GM19193 (cell line): ENCODE measurements around the gene SNX8.

Source experiments
- POLR2A ChIP-seq: IDR thresholded peaks from 4 replicates; pipeline ENCODE4 v1.6.1; 2011; ENCODE audit not compliant: insufficient read depth, insufficient read length; ENCODE audit errors: extremely low read depth

Gene SNX8

DNA sequence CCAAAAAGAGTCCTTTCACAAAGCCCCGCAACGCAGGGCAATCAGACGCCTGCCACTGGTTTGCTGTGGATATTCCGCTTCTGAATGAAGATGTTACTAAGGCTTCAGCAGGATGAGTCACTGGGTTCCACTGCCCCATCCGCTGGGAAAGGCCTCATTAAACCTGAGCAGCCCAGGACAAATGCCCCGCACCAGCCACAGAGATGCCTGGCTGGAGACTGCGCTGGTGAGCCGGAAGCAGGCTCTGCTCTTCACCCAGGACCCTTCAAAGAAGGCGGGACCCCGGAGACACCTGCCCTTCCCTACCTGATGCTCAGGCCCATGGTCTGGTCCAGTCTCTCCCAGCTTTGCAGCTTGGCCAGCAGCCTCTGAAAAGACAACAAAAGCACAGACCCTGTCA lies 101.3 kb downstream of the SNX8 start:
- no peak for TF ChIP-seq POLR2A

DNA sequence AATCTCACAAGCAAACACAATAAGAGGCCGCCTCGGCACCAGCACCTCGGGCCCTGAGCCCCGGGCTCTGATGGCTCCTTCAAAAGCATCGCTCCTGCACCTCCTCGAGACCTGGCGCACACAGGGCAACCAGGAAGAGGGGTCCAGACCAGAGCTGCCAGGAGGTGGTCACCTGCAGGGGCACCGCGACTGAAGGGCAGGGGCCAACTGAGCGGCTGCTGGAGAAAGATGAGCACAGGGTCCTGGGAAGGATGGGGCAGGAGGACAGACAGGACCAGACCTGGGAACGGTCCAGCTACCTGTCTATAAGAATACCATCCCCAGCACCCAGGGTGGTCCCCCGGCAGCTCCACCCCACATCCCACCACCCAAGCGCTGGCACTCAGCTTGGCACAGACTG lies 102.3 kb downstream of the SNX8 start:
- TF ChIP-seq POLR2A: no peak

DNA sequence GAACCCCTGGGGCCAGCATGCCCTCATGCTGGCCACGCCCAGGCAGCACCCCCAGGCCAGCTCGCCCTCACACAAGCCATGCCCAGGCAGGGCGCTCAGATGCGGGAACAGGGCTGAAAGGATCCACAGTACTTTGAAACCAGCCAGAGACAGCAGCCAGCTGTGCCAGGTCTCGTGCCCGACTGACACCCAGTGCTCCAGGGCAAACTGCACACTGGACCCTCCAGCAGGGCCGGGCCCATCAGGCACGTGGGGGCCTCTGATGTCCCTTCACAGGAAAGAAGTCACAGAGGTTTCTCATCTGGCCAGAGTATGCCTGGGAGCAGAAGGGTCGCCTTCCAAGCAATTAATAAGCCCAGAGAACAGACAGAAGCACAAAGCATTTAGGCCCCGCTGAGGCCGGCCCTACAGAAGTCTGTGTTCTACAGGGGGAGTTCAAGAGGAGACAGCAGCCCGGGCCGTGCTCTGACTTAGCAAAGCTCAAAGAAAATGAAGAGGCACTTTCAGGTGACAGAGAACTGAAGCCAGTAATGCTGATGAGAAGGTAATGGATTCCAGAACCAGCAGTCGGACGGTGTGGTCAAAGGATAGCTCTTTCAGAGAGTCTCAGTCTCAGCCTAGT lies 102.9 kb downstream of the SNX8 start:
- TF ChIP-seq POLR2A: no peak

DNA sequence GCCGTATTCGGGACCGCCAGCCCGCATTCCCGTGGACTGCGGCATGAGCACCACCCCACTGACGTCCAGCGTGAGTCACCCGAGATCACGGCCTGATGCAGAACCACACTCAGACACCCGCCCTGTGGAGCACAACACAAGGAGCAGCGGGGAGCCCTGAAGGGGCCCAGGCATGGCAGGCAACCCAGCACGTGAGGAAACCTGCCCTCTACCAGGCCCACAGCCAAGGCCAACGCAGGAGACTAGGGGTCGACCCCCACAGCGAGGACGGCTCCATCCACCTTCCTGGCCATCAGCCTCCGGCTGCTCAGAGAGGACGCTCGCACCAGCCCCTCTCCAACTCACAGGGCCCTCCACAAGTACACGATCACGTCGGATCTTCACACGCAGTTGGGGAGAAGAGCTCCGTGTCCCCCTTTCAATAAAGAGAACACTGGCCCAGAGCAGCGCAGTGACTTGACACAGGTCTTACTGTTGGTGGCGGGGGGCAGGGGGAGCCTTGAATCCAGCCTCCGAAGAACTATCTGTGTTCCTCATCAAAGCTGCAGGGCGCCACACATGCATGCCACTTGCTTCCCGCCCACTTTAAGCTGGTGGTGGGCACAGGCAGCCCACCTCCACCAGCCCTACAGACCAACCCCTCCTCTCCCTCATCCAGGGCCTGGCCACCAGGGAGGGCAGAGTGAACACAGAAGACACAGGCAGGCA lies 103.5 kb downstream of the SNX8 start:
- TF ChIP-seq POLR2A: no peak

DNA sequence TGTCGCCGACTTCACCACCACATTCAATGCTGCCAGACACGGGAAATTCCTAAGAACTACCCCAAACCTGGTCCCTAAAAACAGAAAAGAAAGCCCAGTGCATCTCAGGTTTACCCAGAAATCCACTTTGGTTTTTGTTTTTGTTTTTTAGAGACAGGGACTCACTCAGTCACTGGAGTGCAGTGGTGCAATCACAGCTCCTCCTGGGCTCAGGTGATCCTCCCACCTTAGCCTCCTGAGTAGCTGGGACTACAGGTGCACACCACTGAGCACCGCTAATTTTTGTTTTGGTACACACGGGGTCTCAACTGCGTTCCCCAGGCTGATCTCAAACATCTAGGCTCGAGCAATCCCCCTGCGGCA lies 104.3 kb downstream of the SNX8 start:
- no peak for TF ChIP-seq POLR2A

DNA sequence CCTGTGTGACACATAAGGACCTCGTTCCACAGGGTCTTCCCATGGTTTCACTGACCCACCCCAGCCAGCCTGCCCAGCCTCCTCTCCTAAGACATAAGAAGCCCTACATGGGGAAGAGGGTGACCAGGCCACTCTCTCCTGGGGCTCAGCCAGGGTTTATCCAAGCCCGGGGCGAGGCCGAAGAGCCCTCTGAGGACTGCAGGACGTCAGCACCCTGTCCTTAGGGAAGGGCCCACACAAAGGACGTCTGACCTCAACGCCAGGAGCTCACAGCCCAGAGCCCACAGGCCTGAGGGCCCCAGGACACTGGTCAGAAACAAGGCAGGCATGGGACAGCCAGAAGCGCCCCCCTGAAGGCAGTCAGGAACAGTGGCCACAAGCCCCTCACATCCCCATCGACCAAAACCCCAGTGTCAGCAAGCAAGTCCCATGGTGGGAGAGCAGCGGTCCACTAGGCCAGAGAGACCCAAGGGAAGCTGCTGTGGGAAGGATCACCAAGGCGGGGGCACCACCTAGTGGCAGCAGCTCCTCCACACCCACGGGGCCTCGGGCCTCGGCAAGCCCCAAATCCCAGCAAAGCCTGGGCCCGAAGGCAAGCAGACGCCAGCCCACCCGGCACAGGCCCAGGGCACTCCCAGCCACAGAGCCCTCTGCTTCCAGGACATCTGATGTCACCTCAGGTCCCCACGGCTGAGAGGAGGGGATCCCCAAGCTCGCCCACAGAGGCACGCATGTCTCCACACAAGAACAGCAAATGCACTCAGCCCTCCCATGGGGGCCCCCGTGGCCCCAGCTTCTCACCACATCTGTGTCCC lies 104.9 kb downstream of the SNX8 start:
- TF ChIP-seq POLR2A: peak; percentile 22

DNA sequence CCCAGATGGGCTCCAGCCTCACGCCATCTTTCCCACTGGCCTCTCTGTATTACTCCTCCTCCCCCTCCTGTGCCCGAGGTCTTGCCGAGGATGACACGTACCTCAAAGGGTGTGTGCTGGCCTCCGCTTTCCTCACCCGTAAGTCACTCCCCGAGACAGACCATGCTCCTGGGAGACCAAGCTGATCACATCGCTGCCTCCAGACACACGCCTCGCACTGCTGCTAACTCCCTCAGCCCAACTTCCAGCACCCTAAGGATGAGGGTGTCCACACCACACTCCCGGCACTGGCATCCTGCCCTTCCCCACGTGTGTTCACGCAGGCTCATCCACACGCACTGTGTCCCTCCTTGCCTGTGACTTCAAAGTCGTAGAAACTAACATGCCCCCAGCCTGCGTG lies 105.5 kb downstream of the SNX8 start:
- no peak for TF ChIP-seq POLR2A

DNA sequence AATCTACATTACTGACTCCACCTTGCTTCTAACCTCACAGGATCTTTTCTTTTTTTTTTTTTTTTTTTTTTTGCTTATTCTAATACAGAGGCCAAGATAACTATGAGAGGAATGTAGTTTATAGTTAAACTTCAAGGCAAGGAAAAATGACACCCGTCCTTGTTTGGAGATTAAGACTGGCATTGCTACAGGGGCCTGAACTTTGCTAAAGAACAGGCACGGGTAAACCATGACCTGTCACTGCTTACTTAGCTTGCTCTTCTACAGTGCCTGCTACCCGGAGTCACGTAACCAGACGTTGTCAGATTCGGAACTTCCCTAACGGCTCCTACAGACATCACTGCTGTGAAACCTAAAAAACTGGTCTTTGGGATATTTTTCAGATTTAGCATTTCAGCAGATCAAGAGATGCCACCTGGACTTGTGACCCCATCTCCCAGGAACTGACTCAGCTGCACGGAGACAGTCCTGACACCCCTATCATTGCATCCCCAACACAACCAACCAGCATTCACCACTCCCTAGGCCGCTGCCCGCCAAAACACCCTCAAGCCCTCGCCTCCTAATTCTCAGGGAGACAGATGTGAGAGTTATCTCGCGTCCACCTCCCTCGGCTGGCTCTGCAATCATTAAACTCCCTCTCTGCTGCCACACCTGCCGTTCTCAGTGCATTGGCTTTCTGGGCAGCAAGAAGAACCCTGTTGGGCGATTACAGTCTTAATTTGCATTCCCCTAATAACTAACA lies 109.0 kb downstream of the SNX8 start:
- no peak for TF ChIP-seq POLR2A

DNA sequence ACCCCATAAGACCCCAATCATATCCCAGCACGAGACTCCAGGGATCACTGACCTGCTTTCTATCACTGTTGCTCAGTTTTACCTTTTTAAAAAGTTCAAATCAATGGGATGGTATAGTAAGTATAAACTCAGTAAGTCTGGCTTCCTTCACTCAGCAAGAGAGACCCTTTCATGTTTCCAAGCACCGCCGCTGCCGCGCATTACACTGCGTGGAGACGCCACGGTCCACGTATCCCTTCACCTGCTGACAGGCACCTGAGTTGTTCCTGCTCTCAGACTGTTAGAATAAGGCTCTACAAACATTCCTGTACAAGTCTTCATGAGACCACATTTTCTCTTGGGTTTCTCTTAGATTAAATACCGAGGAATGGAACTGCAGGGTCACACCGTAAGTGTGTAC lies 109.8 kb downstream of the SNX8 start:
- no peak for TF ChIP-seq POLR2A

DNA sequence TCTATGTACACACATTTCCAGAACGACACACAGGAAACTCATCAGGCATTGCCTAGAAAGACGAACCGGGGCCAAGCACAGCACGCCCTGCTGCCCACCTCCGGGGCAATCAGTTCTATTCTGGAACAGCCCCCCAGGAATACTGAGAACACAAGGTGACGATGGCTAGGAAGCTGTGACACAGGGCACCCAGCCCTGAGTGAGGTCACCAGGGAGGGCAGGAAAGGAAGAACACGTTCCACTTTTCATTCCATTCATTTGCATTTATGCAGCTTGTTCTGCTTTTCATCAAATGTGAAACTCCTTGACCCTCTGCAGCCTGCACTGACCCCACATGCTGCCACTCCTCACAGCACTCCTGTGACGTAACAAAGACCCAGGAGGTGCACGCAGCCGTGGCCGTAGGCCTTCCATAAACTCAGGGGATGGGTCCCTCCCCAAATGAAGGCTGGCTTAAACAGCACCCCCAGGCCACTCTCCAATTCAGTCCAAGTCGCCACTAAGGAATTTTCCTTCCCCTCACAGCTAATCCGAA lies 110.4 kb downstream of the SNX8 start:
- TF ChIP-seq POLR2A: no peak

DNA sequence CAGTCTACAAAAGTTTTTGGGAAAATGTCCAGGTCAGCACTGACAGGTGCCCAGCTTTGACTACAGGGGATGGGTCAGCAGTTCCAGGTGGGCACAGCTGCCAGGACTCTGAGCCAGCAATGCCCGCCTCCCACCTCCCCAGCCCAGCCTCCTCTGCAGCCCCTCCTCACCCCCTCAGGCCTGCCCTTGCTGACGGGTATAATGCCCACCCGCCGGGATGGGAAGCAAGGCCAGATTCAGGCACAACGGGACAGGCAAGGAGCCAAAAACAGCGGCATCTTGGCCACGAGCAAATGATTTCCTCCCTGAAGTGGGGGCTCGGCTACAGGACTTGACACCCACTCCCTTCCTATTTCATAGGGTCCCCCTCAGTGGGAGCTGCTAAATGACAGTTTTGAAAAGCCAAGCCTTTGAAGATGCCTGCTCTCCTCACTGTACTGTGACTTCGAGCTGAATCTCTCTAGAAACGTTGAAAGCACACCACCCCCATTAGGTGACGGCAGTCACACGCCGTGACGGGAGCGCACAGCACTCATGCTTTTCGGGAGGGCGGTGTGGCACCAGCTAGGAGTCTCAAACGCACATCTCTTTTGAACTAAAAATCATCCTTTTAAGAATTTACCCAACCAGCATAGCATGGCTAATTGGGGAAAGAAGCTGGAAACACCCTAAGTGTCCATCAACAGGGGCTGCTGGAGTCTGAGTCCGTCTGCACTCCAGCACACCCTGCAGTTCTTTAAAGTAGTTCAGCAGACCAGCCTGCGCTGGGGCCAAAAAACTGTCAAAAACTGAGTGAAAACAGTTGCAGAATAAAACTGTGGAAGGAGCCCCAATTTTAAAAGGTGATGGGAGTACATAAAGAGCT lies 111.1 kb downstream of the SNX8 start:
- no peak for TF ChIP-seq POLR2A

DNA sequence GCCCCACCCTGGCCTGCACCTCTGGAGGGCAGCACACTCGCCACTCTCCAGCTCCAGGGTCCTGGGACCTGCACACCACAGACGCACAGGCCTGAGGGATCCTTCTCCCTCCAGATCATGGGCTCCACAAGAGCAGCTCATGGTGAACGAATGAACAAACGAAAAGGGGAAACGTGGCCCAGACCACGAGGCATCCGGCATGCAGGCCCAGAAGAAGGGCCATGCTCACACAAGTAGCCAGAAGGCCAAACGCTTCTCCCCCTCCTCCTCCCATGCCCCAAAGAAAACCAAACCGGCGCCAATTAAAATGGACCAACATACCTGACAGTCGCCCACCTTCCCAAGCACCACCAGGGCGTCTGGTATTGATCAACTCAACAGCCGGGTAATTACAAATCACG lies 111.9 kb downstream of the SNX8 start:
- TF ChIP-seq POLR2A: no peak
